ENCODE measurements around the gene CPHXL. TPM values are rescaled to one million over a fixed set of nuclear protein-coding genes. Genes with fewer than 3 reads are reported as not detected.

Gene CPHXL
- total RNA-seq, 1 experiment from 2014 or later, result not detected

DNA sequence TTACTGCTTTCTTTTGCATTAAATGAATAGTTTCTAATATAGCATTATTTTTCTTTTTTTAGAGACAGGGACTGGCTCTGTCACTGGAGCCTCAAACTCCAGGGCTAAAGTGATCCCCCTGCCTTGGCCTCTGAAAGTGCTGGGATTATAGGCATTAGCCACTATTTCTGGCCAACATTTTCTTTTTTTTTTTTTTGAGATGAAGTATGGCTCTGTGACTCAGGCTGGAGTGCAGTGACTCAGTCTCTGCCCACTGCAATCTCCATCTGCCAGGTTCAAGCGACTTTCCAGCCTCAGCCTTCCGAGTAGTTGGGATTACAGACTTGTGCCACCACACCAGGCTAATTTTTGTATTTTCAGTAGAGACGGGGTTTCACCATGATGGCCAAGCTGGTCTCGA is 23.0 kb downstream of the CPHXL start:
- TF ChIP-seq EZH2 (IDR thresholded peaks at IDR 0.05) (no peak), ZFX (IDR thresholded peaks at IDR 0.05) (no peak), ELF1 (IDR thresholded peaks at IDR 0.05; ENCODE audit: borderline replicate concordance, low read depth) (no peak), EZH2phosphoT487 (IDR thresholded peaks at IDR 0.05; ENCODE audit: borderline replicate concordance) (no peak), ZNF274 (IDR thresholded peaks at IDR 0.05; ENCODE audit: low read depth, low read length) (no peak), TCF7L2 (IDR thresholded peaks at IDR 0.05; ENCODE audit: borderline replicate concordance, extremely low read depth, insufficient read depth, insufficient read length) (no peak), EGR1 (IDR thresholded peaks at IDR 0.05; ENCODE audit: low read depth) (no peak)
- intact Hi-C loops (cut with micrococcal nuclease), result no loop called here
- no TSS peak for BruUV-seq (replicated peaks)

DNA sequence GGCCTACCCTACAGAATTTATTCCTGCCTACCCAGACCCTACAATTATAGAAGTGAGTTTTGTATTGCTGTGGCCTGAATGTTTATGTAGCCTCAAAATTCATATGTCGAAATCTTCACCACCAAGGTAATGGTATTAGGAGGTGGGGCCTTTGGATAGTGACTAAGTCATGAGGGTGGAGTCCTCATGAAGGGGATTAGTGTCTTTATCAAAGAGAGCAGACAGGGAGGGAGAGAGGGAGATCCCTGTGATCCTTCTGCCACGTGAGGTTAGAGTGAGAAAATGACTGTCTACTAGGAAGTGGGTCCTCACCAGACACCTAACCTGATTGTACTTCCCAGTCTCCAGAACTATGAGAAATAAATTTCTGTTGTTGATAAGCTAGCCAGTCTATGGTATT is 24.0 kb downstream of the CPHXL start:
- Histone ChIP-seq H3K9ac (ENCODE audit: low read length) (no peak overlapping the region), H3K36me3 (ENCODE audit: control insufficient read depth in 1 of 2, insufficient read depth in 2 of 2, low read length in 2 of 2) (no peaks in the 10 kb centered on the region), H2AFZ (ENCODE audit: low read depth, low read length, poor library complexity, severe bottlenecking) (no peak overlapping the region), H4K20me1 (ENCODE audit: insufficient read depth) (no peaks in the 10 kb centered on the region), H3K79me2 (ENCODE audit: insufficient read depth, low read length) (no peaks in the 10 kb centered on the region), H3K4me1 (ENCODE audit: control insufficient read depth in 1 of 2, insufficient read depth in 2 of 2, low read length in 2 of 2) (no peaks in the 10 kb centered on the region), H3K27ac (ENCODE audit: low read depth, low read length) (no peak overlapping the region), H3K4me3 (replicated peaks in 1 of 2; ENCODE audit: low read depth in 1 of 2, low read length in 2 of 2) (no peak overlapping the region), H3K9me3 (ENCODE audit: control insufficient read depth in 1 of 2, insufficient read depth in 1 of 2, low read depth in 1 of 2, low read length in 2 of 2) (no peaks in the 10 kb centered on the region), H3K9me2 (ENCODE audit: insufficient read depth) (no peaks in the 10 kb centered on the region), H3K27me3 (ENCODE audit: insufficient read depth, low read length) (peaks cover 4% of the 10 kb centered on the region; the same call in 1 of the 2 replicates), H3K4me2 (ENCODE audit: low read length) (no peak overlapping the region)
- ATAC-seq (0 out of 2 replicates have a peak, but pooled peaks have one; percentile 27), DNase-seq (ENCODE audit: low read depth, low spot score) (no peak)
- ChIA-PET RAD21 (ENCODE audit: low non-redundant PET in 1 of 2, low total read pairs in 2 of 2, uncharacterized antibody in 2 of 2, unreplicated experiment in 2 of 2) (no interaction called here), POLR2A (no interaction called here), CTCF (no interaction called here)
- no TSS peak for BruUV-seq (replicated peaks)
- intact Hi-C loops (cut with micrococcal nuclease), result no loop called here
- TF ChIP-seq POLR2A (IDR thresholded peaks at IDR 0.05; ENCODE audit: borderline replicate concordance, extremely low read depth, insufficient read depth, insufficient read length) (no peak), RAD21 (IDR thresholded peaks at IDR 0.05; ENCODE audit: low read depth) (no peak), POLR2AphosphoS5 (IDR thresholded peaks at IDR 0.05; ENCODE audit: low read depth, low read length) (no peak), CBX3 (IDR thresholded peaks at IDR 0.05; ENCODE audit: low read depth) (no peak), CEBPB (IDR thresholded peaks at IDR 0.05; ENCODE audit: low read depth) (no peak), ATF3 (IDR thresholded peaks at IDR 0.05) (no peak), EZH2phosphoT487 (IDR thresholded peaks at IDR 0.05; ENCODE audit: borderline replicate concordance) (no peak), EGR1 (IDR thresholded peaks at IDR 0.05; ENCODE audit: low read depth) (no peak), FOSL1 (IDR thresholded peaks at IDR 0.05; ENCODE audit: low read depth) (no peak), CTCF (IDR thresholded peaks at IDR 0.05 in 2 of 3, conservative IDR thresholded peaks at IDR 0.05 in 1 of 3; ENCODE audit: borderline replicate concordance in 1 of 3, insufficient read depth in 1 of 3, low read depth in 2 of 3, low read length in 2 of 3) (no peak), EZH2 (IDR thresholded peaks at IDR 0.05) (no peak), SIN3A (IDR thresholded peaks at IDR 0.05; ENCODE audit: low read depth) (no peak), YY1 (IDR thresholded peaks at IDR 0.05; ENCODE audit: extremely low read depth, insufficient replicate concordance, low read depth, low read length) (no peak), ZFX (IDR thresholded peaks at IDR 0.05) (no peak)
- TF ChIP-seq, protein P1, sequence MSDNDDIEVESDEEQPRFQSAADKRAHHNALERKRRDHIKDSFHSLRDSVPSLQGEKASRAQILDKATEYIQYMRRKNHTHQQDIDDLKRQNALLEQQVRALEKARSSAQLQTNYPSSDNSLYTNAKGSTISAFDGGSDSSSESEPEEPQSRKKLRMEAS (IDR thresholded peaks at IDR 0.05), result no peak

More for the DNA sequence above, 23.0 kb downstream of the CPHXL start:
- RAD21 ChIA-PET (ENCODE audit: low non-redundant PET in 1 of 2, low total read pairs in 2 of 2, uncharacterized antibody in 2 of 2, unreplicated experiment in 2 of 2), result no interaction called here
- Histone ChIP-seq H2AFZ (ENCODE audit: low read depth, low read length, poor library complexity, severe bottlenecking) (no peak overlapping the region), H3K4me1 (ENCODE audit: control insufficient read depth in 1 of 2, insufficient read depth in 2 of 2, low read length in 2 of 2) (no peaks in the 10 kb centered on the region), H4K20me1 (ENCODE audit: insufficient read depth) (no peaks in the 10 kb centered on the region), H3K4me2 (ENCODE audit: low read length) (no peak overlapping the region), H3K36me3 (ENCODE audit: control insufficient read depth in 1 of 2, insufficient read depth in 2 of 2, low read length in 2 of 2) (no peaks in the 10 kb centered on the region), H3K9me2 (ENCODE audit: insufficient read depth) (0 out of 2 replicates have a peak, but pooled peaks cover 1% of the 10 kb centered on the region), H3K27me3 (ENCODE audit: insufficient read depth, low read length) (peaks cover 7% of the 10 kb centered on the region; the same call in 1 of the 2 replicates), H3K9ac (ENCODE audit: low read length) (no peak overlapping the region), H3K9me3 (ENCODE audit: control insufficient read depth in 1 of 2, insufficient read depth in 1 of 2, low read depth in 1 of 2, low read length in 2 of 2) (no peaks in the 10 kb centered on the region), H3K79me2 (ENCODE audit: insufficient read depth, low read length) (no peaks in the 10 kb centered on the region), H3K4me3 (replicated peaks in 1 of 2; ENCODE audit: low read depth in 1 of 2, low read length in 2 of 2) (no peak overlapping the region), H3K27ac (ENCODE audit: low read depth, low read length) (no peak overlapping the region)
- ATAC-seq, result no peak
- DNase-seq (ENCODE audit: low read depth, low spot score), result no peak
- CTCF ChIA-PET, result no interaction called here
- POLR2A ChIA-PET, result no interaction called here

Measured in HCT116 (cell line).